Measurements from ENCODE around the gene GGCX. TPM values are rescaled to one million over a fixed set of nuclear protein-coding genes. Genes with fewer than 3 reads are reported as not detected.

The GGCX gene
- total RNA-seq, 4 donors from 2014 or later, result 7.9 to 31.3 (median 23.5) TPM

- no peaks in the 10 kb centered on the region for H3K9me3 ChIP-seq
- TF ChIP-seq POLR2AphosphoS5 (IDR thresholded peaks at IDR 0.05) (no peak), EP300 (IDR thresholded peaks at IDR 0.05; ENCODE audit: low read depth) (no peak), POLR2A (IDR thresholded peaks at IDR 0.05) (no peak), CTCF (IDR thresholded peaks at IDR 0.05) (no peak)
- peaks cover 0 to 6% (median 0%) of the 10 kb centered on the region in 4 donors for H3K36me3 ChIP-seq
- H3K4me1 ChIP-seq, result peaks cover 27 to 42% (median 38%) of the 10 kb centered on the region in 4 donors
- no peaks in the 10 kb centered on the region for H3K27me3 ChIP-seq
- H3K4me3 ChIP-seq, result peak overlapping the region in 3 of 4 donors; percentile 79 to 87 (median 81)
- 80% methylated on average over 6 of the region's 6 CpGs; no CpG with 5 or more reads in 1 of the 2 donors for WGBS, 2 donors (ENCODE audit: low coverage in 1 of 2)
- intact Hi-C loops (cut with DNase I; ENCODE audit: low total_unique reads), result no loop called here
- in situ Hi-C loops (cut with MboI; ENCODE audit: low pct_ligation_motif_present in 1 of 4, low pct_unique_long_range_greater_than_20kb in 1 of 4, low sequenced_read_pairs in 3 of 4), result no loop called here
- DNase-seq, result no peak
- H3K27ac ChIP-seq, result peak overlapping the region; percentile 89 to 95 (median 92)
Measured at GRCh38 chr2:85600951-85601770, 39.9 kb upstream of the GGCX start.

- in situ Hi-C loops (cut with MboI; ENCODE audit: low pct_ligation_motif_present in 1 of 4, low pct_unique_long_range_greater_than_20kb in 1 of 4, low sequenced_read_pairs in 3 of 4) (no loop called here), intact Hi-C loops (cut with DNase I; ENCODE audit: low total_unique reads) (no loop called here)
- Histone ChIP-seq H3K27ac (no peak overlapping the region), H3K4me1 (peaks cover 25 to 42% (median 35%) of the 10 kb centered on the region in 4 donors), H3K27me3 (no peaks in the 10 kb centered on the region), H3K4me3 (no peak overlapping the region), H3K36me3 (peaks cover 0 to 6% (median 0%) of the 10 kb centered on the region in 4 donors), H3K9me3 (no peaks in the 10 kb centered on the region)
- WGBS, 2 donors (ENCODE audit: low coverage in 1 of 2), result 88% methylated on average over 3 of the region's 3 CpGs; no CpG with 5 or more reads in 1 of the 2 donors
- TF ChIP-seq EP300 (IDR thresholded peaks at IDR 0.05; ENCODE audit: low read depth) (no peak), CTCF (IDR thresholded peaks at IDR 0.05) (no peak), POLR2A (IDR thresholded peaks at IDR 0.05) (no peak), POLR2AphosphoS5 (IDR thresholded peaks at IDR 0.05) (no peak)
- DNase-seq, result no peak
Measured at GRCh38 chr2:85600235-85600575, 38.9 kb upstream of the GGCX start.

DNA sequence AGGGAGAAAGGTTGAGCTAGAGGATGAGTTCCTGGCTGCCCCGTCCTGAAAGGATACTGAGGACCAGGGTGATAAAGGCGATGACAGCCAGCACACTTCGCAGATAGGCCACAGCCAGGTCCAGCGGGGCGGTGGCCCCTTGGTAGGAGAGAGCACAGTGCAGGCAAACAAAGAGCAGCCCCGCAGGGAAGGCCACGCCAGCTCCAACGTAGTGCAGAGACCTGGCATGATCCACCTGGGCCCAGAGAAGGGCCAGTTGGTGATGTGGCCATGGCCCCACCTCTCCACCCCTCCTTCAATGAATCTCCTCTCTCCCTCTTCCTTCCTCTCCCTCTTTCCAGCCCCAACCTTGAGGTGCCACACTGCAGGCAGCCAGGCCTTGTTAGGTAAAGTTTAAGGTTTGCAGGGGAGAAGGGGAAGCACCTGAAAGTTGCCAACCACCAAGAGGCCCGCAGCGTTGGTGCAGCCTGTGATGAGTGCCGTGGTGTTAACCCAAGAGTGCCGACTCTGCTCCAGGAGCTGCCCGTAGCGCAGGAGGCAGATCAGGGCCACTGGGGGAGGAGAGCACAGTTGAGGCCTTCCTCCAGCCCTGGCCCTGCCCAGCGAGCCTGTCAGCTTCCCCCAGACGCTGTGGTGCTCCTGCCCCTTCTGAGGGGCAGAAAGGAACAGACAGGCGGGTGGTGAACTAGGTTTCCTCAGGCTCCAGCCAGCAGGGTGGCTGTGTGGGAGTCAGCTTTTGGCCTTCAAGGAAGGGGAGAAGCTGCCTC is 38.4 kb upstream of the GGCX start:
- Histone ChIP-seq H3K4me3 (no peak overlapping the region), H3K9me3 (no peaks in the 10 kb centered on the region), H3K27ac (no peak overlapping the region), H3K36me3 (peaks cover 0 to 6% (median 0%) of the 10 kb centered on the region in 4 donors), H3K4me1 (peaks cover 26 to 43% (median 34%) of the 10 kb centered on the region in 4 donors), H3K27me3 (no peaks in the 10 kb centered on the region)
- no peak for DNase-seq
- 70% methylated on average over 17 of the region's 17 CpGs; no CpG with 5 or more reads in 1 of the 2 donors for WGBS, 2 donors (ENCODE audit: low coverage in 1 of 2)
- in situ Hi-C loops (cut with MboI; ENCODE audit: low pct_ligation_motif_present in 1 of 4, low pct_unique_long_range_greater_than_20kb in 1 of 4, low sequenced_read_pairs in 3 of 4), result no loop called here
- intact Hi-C loops (cut with DNase I; ENCODE audit: low total_unique reads), result no loop called here
- no peak for TF ChIP-seq POLR2AphosphoS5 (IDR thresholded peaks at IDR 0.05)
- no peak for TF ChIP-seq CTCF (IDR thresholded peaks at IDR 0.05)
- no peak for TF ChIP-seq POLR2A (IDR thresholded peaks at IDR 0.05)
- no peak for TF ChIP-seq EP300 (IDR thresholded peaks at IDR 0.05; ENCODE audit: low read depth)
